Glomerular visceral epithelial cell (primary cell): ENCODE measurements around the gene CER1.
"Not testable (repeated sequence)": the region's sequence is repeated elsewhere in the genome, so short reads cannot be mapped to it uniquely, and the experiment has no call there.

Experiments
- DNase-seq: peaks from one replicate; pipeline ENCODE4 v3.0.0-alpha.2; 2016; ENCODE audit errors: extremely low spot score

The CER1 gene

DNA sequence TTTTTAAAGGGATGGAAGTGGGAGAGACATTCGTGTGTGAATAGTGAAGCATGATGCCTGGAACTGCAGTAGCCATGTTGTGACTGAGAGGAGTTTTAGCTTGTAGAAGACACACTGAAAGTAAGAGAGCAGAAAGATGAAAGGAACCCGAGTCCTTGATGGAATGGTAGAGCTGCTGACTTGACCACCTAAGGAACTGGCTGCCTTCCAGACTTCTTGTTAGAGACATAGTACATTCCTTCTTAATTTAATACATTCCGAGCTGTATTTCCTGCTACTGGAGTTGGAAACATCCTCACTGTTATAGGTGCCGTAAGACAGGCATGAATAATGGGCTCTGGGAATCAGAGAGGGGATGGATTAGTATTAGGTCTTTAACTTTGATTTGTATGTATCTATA lies 7.4 kb downstream of the CER1 start:
- DNase-seq = no peak

DNA sequence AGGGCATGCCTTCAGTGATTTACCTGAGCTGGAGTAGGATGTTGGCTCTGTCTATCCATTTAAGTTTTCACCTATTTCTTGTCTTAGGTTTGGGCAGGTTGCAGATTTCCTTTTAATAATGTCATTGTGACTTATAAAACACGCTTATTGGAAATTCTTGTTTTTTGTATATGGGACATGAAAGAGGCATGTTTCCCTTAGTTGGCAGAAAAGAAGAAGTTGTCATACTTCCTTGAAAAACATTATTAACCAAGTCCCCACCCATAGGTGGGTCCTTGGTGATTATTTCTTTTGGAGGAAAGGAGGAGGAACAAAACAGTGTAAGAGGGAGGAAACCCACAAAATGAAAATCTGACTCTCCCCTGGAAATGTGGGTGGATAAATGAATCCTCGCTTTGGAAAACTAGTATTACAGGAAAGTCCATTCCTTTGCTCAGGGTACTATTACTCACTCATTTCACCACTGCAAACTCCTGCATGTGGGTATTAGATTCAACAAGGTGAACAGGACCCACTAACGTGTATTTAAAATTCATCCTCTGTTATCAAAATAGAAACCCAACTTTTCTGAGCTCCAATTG lies 9.3 kb downstream of the CER1 start:
- no peak for DNase-seq

DNA sequence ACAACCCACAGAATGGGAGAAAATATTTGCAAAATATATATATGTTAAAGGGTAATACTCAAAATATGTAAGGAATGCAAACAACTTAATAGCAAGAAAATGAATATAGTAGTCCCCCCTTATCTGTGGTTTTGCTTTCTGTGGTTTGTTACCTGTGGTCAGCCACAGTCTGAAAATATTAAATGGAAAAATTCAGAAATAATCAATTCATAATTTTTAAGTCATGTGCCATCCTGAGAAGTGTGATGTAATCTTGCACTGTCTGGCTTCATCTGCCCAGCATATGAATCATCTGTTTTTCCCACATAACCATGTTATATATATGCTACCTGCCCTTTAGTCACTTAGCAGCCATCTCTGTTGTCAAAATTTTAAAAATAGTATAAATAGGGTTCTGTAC lies 11.7 kb downstream of the CER1 start:
- DNase-seq = peak; percentile 59

DNA sequence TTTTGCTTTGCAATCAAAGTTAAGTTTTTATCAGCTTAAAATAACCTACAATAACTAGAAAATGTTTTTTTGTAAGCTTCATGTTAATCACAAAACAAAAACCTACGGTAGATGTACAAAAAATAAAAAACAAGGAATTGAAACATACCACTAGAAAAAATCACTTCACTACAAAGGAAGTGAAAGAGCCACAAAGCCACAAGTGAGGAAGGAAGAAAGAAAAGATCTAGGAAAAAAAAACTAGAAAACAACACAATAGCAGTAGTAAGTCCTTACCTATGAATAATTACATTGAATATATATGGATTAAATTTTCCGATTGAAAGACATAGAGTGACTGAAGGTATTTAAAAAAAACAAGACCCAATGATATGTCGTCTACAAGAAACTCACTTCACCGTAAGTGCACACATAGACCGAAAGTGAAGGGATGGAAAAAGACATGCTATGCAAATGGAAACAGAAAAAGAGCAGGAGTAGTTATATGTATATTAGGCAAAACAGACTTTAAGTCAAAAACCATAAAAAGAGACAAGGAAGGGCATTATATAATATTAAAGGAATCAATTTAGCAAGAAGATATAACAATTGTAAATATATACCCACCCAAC lies 15.9 kb downstream of the CER1 start:
- DNase-seq = no peak

DNA sequence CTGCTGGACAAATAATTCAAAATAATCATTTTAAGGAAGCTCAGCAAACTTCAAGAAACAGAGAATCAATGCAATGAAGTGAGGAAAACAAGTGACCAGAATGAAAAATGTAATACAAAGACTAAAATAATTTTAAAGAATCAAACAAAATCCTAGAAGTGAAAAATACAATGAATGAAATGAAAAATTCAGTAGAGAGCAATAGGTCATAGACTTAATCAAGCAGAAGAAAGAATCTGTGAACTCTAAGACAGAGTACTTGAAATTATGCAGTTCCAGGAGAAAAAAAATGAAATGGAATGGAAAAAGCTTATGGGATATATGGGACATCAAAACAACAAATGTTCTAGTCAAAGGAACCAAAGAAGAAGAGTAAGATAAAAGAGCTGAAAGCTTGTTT lies 17.5 kb downstream of the CER1 start:
- no peak for DNase-seq

DNA sequence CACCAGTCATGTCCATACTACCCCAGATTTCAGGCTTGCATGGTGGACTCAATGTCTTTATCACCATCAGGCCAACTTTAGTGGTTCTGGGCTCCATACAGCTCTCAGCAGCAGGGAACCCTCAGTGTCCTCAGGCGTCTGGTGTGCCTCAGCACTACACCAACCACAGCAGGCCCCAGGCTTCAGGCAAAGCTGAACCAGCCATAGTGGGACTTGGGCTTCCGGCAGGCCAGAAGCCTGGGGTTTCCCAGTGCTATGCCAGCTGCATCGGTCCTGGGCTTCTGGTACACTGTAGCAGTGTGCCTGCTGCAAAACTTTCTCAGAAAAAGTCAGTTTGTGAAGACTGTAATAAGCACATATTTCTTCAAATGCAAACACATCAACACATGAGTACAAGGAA lies 18.3 kb downstream of the CER1 start:
- no peak for DNase-seq

DNA sequence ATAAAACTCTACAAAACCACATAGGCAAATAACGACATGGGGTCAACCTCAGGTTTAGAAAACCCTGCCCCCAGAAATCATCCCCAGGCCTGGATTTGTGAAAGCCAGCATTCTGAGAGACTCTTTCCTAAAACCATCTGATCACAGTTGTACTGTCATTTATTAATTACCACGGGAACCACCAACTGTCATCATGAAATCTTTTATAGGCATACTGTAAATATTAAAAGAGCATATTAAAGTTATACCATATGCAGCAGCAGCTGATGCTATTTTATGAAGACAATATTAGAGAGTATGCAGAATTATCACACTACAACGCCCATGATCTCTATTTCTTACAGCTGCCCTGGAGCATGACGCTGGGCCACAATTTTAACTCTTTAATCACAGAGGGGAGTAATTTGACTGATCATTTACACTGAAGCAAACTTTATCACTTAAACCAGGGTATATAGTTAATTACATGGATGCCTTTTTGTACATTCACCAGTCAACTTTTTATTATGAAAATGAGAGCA lies 20.3 kb downstream of the CER1 start:
- DNase-seq = no peak

DNA sequence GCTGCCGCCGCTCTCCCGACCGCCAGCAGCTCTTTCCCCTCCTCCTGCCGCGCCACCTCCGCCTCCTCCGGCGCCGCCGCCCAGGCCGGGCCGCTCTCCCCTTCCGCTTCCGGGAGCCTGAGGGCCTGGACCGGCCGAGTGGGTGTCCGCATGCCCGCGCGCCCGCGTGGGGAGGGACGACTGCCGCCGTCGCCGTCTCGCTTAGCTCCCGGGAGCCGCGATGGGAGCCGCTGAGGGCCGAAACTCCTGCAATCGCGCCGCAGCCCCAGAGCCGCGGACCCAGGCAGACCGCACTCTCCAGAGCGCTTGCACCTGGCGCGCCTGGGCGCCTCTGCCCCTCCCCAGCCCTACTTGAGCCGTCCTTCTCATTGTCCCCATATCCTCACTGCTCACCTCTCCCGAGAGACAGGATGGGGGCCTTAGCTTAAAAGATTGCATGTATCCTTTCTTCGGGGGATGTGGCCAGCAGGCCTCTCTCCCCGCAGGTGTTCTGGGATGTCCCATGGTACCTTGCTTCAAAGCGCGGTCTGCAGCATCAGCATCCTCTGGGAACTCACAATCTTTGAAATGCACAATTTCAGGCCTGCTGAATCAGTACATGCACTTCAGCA lies 29.2 kb downstream of the CER1 start, which contains the start of gene ZDHHC21:
TSS of gene ZDHHC21 (minus strand) at position 182 of the 611 bp plus-strand sequence. CDS start 19,092 bp downstream, outside the sequence.
- DNase-seq = peak; percentile 72

DNA sequence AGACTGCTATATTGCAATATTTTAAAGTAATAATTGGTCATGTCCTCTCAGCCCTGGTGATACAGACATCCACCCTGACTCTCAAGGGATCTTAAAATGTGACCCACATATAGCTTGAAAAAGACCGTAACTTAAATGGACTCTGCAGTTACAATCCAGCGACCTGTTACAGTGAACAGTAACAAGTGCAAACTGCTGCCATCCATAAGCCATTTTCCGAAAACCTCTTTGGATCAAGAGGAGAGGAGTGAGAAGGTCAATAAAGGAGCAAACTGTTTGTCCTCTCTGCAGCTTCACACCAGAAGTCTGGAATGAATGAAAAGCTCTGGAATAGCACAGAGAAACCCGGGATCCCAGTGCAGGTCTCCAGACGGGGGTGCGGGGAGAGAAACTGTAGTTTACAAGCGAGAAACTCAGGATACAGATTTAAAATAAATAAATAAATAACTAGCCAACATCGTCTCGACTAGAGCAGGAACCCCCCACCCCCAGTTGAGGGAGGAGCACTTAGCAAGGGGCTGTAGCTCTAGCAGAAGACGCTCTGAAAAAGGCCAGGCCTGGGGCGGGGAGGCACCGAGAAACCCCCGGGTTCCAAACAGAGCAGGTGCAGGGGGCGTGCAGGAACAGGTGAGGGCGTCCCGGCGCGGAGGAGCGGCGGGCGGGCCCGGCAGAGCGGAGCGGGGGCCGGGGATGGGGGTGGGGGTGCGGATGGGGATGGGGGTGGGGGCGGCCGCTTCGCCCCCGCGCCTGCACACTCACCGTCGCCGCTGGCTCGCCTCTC lies 29.9 kb downstream of the CER1 start:
- peak; percentile 24 for DNase-seq

DNA sequence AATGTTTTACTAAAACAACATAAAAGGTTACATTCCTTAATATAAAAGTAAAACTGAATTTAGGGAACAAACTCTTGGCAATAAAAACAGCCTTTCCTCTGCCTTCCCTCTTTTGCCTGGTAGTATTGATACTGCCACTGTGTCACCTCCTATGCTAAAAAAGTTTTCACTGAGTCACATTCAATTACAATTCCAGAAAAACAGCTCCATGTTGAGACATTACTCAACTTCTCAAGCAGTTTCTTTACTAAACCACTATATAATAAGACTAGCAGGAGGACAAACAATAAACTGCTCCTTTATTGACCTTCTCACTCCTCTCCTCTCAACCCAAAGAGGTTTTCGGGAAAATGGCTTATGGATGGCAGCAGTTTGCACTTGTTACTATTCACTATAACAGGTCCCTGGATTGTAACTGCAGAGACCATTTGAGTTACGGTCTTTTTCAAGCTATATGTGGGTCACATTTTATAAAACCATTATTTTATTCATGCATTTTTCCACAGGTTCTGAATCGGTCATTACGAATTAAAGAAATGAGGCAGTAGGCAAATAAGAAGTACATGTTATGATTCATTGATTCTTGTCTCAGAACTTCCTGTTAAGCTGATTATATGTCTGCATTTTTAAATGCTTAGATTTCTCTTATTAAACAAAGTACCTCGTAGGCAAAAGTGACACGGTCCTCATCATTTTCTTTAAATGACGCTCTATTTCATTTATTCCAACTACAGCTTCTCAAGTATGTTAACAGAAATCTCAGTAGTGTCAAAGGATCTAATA lies 31.4 kb downstream of the CER1 start:
- DNase-seq = no peak

DNA sequence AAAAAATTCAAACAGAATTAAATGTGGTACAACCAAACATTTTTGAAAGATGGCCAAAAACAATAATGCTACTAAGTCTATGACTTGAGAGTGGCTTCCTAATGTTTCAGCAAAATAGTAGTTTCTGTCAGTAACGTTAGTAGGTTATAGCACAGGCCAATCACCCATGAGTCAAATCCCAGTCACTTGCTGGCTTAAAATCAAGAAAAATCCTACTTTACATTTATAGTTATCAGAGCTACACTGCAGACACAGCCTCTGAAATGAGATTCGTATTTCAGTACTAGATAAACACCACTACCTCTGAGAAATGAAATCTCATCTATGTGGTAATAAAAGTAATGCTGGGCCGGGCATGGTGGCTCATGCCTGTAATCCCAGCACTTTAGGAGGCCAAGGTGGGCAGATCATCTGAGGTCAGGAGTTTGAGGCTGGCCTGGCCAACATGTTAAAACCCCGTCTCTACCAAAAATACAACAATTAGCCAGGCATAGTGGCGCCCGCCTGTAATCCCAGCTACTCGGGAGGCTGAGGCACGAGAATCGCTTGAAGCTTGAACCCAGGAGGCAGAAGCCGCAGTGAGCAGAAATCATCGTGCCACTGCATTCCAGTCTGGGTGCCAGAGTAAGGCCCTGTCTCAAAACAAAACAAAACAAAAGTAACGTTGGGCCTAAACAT lies 35.4 kb downstream of the CER1 start:
- DNase-seq = peak; percentile 35

DNA sequence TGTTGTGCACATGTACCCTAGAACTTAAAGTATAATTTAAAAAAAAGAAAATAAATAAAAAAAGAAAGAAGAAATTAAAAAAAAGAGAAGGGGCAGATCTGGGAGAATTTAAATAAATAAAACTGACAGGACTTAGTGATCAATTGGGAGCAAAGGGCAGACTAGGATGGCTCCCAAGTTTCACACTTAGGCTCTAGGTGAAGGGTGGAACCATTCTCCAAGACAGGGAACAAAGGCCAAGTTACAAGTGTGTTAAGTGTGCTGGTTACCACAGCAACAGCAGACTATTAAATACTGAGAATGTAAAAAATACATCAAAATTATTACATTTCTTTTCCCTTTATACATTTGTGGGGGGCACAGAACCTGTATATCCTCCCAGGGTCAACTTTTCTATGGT lies 36.4 kb downstream of the CER1 start:
- DNase-seq = no peak

DNA sequence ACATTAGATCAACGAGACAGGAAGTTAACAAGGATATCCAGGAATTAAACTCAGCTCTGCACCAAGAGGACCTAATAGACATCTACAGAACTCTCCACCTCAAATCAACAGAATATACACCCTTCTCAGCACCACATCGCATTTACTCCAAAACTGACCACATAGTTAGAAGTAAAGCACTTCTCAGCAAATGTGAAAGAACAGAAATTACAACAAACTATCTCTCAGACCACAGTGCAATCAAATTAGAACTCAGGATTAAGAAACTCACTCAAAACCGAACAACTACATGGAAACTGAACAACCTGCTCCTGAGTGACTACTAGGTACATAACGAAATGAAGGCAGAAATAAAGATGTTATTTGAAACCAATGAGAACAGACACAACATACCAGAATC lies 39.9 kb downstream of the CER1 start:
- not testable (repeated sequence) for DNase-seq

DNA sequence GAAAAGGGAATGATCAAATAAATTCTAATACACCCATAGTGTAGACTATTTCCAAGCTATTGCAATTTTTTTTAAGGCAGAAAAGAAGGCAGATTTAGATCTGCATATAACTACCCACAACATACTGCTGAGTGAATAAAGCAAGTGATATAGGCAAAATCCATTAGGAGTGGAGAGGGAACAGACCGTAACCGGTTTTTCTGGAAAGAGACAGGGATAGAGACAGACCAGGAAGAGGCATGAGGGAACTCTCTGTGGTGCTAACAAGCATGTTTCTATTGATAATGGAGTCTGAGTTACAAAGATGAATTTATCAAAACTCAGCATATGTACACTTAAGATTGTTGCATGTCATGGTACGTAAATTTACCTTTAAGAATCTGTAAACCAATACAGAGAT lies 43.8 kb downstream of the CER1 start:
- no peak for DNase-seq

DNA sequence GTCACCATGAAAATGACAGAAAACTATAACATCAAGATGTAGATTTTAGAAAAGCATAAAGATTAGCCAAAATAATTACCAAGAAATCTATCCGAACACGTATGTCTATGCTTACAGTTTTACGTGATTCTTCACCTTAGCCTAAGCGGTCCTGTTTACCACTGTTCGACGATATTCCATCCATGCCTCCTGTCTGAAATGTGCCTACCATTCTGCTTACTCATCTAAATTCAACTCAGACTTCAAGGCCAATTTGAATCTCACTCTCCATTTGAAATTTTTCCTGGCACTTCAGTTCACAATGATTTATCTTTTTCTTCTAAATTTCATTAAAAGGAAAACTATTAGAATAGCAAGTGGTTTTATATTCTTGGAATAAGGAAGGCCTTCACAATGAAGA lies 44.7 kb downstream of the CER1 start:
- DNase-seq = no peak

DNA sequence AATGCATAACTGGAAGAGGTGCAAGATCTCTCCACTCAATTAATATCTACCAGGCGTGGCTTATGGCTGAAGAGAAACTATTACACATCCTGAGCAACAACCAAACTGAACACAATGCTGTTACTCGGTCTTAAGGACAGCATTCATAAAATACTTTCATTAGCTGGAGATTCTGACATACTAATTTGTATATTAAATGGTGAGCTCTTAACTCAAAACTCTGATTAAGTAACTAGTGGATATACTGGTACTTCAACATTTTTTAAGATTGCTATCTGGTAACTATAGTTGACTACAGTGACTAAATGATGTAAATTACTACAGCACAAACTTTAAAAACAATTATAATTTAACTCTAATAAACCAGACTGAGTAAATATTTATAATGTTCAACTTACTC lies 45.1 kb downstream of the CER1 start:
- no peak for DNase-seq

DNA sequence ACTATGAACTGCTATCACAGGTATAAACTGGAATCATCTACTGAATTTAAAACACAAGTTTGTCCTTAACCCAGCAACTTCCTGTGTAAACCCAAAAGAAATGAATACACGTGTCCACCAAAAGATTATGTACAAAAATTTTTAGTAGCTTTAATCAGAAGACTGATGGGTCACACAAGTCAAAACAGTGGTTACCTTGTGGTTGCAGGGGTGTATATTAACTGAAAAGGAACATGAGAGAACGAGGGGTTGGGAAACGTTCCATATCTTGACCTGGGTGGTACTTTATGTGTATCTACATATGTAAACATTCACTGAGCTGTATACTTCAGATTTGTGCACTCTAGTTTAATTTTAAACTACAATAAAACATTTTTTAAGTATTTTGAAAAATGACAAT lies 47.9 kb downstream of the CER1 start:
- DNase-seq = no peak

DNA sequence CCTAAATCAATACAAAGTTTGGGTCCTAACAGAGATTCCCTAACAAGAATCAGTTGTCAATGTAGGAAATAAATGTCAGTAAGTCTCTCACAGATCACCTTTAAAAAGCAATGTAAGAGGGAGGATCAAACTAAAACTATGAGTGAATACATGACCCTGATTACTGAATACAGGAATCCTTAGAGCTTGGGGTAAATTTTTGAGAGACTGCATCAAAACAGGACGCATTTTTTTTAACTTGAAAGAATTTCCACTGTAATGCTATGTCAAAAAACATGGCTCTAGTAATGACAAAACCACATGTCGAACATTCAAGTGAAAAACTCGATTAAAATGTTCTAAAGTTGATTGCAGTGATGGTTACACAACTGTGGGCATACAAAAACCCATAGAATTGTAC lies 51.2 kb downstream of the CER1 start:
- DNase-seq = no peak

DNA sequence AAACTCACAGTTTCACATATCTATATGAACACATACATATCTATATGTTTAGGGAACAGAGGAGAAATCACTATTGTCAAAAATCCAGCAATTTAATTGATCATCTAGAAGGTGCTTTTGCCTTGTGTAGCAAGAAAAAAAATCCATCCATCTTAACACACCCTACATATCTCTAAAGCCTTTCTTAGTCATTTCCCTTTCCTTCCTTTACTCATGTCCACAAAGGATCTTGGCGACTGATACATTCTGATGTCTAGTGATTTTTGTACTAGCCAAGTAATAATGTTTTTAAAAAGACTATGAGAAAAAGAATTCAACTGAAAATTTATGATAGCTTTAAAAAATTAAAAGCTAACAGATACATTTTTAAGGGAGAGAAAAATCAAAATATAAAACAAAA lies 51.8 kb downstream of the CER1 start:
- no peak for DNase-seq
